CD14-positive monocyte (primary cell): ENCODE measurements around the gene DNM2. TPM values are rescaled to one million over a fixed set of nuclear protein-coding genes. Genes with fewer than 3 reads are reported as not detected.
A peak's percentile ranks its signal among the peaks of the same experiment; 100 is the strongest.
"Not testable (repeated sequence)": the region's sequence is repeated elsewhere in the genome, so short reads cannot be mapped to it uniquely, and the experiment has no call there.

Experiments used
- DNase-seq, 3 donors: peaks; one replicate each; pipeline ENCODE4 v3.0.0-alpha.2; 2011 to 2022
- H2AFZ ChIP-seq: 2 replicates; pipeline ENCODE4 v1.6.0; 2012; ENCODE audit warnings: mild to moderate bottlenecking, low read depth, low read length, inconsistent platforms; ENCODE audit not compliant: insufficient read depth, poor library complexity, severe bottlenecking
- H3K27ac ChIP-seq, 2 donors: 1 replicate in 1 of 2; 2 replicates in 1 of 2; pipeline ENCODE4 v1.5.1; 2012 to 2013; ENCODE audit warnings: low read length in 2 of 2, control low read depth in 1 of 2, inconsistent platforms in 1 of 2, low read depth in 1 of 2, mild to moderate bottlenecking in 1 of 2
- H3K27me3 ChIP-seq, 2 donors: one replicate each; pipeline versions ENCODE4 v1.6.0 to v1.6.1; 2011 to 2013; ENCODE audit warnings: low read length in 2 of 2; ENCODE audit not compliant: control insufficient read depth in 2 of 2, insufficient read depth in 2 of 2
- H3K36me3 ChIP-seq, 2 donors: replicated peaks in 1 of 2; 1 replicate in 1 of 2; 2 replicates in 1 of 2; pipeline versions ENCODE4 v1.5.1 to v1.6.1; 2012 to 2013; ENCODE audit warnings: low read length in 2 of 2, control low read depth in 1 of 2, inconsistent platforms in 1 of 2, mild to moderate bottlenecking in 1 of 2; ENCODE audit not compliant: insufficient read depth in 2 of 2, control insufficient read depth in 1 of 2
- H3K4me1 ChIP-seq, 2 donors: 1 replicate in 1 of 2; 2 replicates in 1 of 2; pipeline versions ENCODE4 v1.5.1 to v1.6.1; 2012 to 2013; ENCODE audit warnings: low read length in 2 of 2, control low read depth in 1 of 2, inconsistent platforms in 1 of 2, mild to moderate bottlenecking in 1 of 2, moderate library complexity in 1 of 2; ENCODE audit not compliant: insufficient read depth in 2 of 2, control insufficient read depth in 1 of 2
- H3K4me2 ChIP-seq: replicated peaks from 2 replicates; pipeline ENCODE3; 2012; ENCODE audit warnings: low read length, moderate library complexity, mild to moderate bottlenecking; ENCODE audit not compliant: poor library complexity, severe bottlenecking; ENCODE audit errors: extremely low read depth
- H3K4me3 ChIP-seq, 3 experiments: fragments of 200-600 bp in 1 of 3; sonication (generic) in 1 of 3; replicated peaks in 1 of 3; 1 replicate in 2 of 3; 2 replicates in 1 of 3; pipeline ENCODE4 v1.5.1; 2011 to 2013; ENCODE audit warnings: low read length in 3 of 3, mild to moderate bottlenecking in 3 of 3, control low read depth in 2 of 3, low read depth in 2 of 3, inconsistent platforms in 1 of 3, moderate library complexity in 1 of 3
- H3K79me2 ChIP-seq: 2 replicates; pipeline ENCODE4 v1.6.0; 2012; ENCODE audit warnings: mild to moderate bottlenecking, control low read depth, inconsistent platforms, low read length, moderate library complexity; ENCODE audit not compliant: insufficient read depth
- H3K9ac ChIP-seq: 2 replicates; pipeline ENCODE4 v1.6.0; 2017; ENCODE audit warnings: low read length, mild to moderate bottlenecking; ENCODE audit not compliant: insufficient read depth, poor library complexity, severe bottlenecking
- H3K9me3 ChIP-seq, 2 donors: replicated peaks in 1 of 2; 1 replicate in 1 of 2; 2 replicates in 1 of 2; pipeline versions ENCODE4 v1.5.1 to v1.6.1; 2012 to 2013; ENCODE audit warnings: low read length in 2 of 2, control low read depth in 1 of 2; ENCODE audit not compliant: control insufficient read depth in 1 of 2, insufficient read depth in 1 of 2
- H4K20me1 ChIP-seq: 2 replicates; pipeline ENCODE4 v1.6.0; 2012; ENCODE audit warnings: mild to moderate bottlenecking, low read length, control low read depth, moderate library complexity; ENCODE audit not compliant: insufficient read depth
- H3K27ac Mint-ChIP-seq, 7 donors: one replicate each; pipeline ENCODE4 v1.8.0; 2020; ENCODE audit warnings: mild to moderate bottlenecking in 7 of 7, mixed read lengths in 7 of 7, moderate library complexity in 6 of 7, inconsistent platforms in 2 of 7
- H3K27me3 Mint-ChIP-seq, 3 donors: one replicate each; pipeline ENCODE4 v1.8.0; 2021 to 2022; ENCODE audit warnings: low read depth in 3 of 3, mild to moderate bottlenecking in 3 of 3, mixed read lengths in 3 of 3, moderate library complexity in 3 of 3, inconsistent platforms in 1 of 3
- H3K36me3 Mint-ChIP-seq, 2 donors: one replicate each; pipeline ENCODE4 v1.8.0; 2020; ENCODE audit warnings: mixed read lengths in 2 of 2, inconsistent platforms in 1 of 2, mild to moderate bottlenecking in 1 of 2
- H3K4me1 Mint-ChIP-seq: one replicate; pipeline ENCODE4 v1.8.0; 2020; ENCODE audit warnings: mild to moderate bottlenecking, mixed read lengths
- H3K4me3 Mint-ChIP-seq, 2 donors: one replicate each; pipeline ENCODE4 v1.8.0; 2020; ENCODE audit warnings: mild to moderate bottlenecking in 2 of 2, mixed read lengths in 2 of 2, moderate library complexity in 1 of 2
- H3K9me3 Mint-ChIP-seq, 7 donors: one replicate each; pipeline ENCODE4 v1.8.0; 2020 to 2022; ENCODE audit warnings: mixed read lengths in 7 of 7, mild to moderate bottlenecking in 6 of 7, moderate library complexity in 6 of 7, inconsistent platforms in 2 of 7
- CTCF ChIP-seq: fragments of 200-600 bp; IDR thresholded peaks from one replicate; pipeline ENCODE4 v1.8.0; 2022; ENCODE audit warnings: antibody characterized with exemption, mild to moderate bottlenecking
- WGBS: methylation state at CpG from one replicate; pipeline ENCODE4 v1.1.5; 2013; ENCODE audit warnings: missing lambda C conversion rate; ENCODE audit not compliant: insufficient coverage; 5-methylcytosine and 5-hydroxymethylcytosine counted together
- intact Hi-C, 2 donors: fragments of 100-400 bp; cut with micrococcal nuclease; formaldehyde crosslinking; loops; one replicate each; pipeline versions ENCODE4 v1.15.0 to v1.15.1; 2023
- polyA plus RNA-seq, 3 donors: library from polyadenylated mRNA; depleted of rRNA in 1 of 3; unstranded in 2 of 3; stranded (reverse) in 1 of 3; fragments of 300-500 nt in 2 of 3; fragments of >200 nt in 1 of 3; fragmentation: Illumina TruSeq in 2 of 3; gene quantifications; 1 replicate in 2 of 3; 2 replicates in 1 of 3; pipeline ENCODE4 v1.2.3, GENCODE V29; 2012 to 2021

The DNM2 gene
- polyA plus RNA-seq, 3 donors, result 53.0 to 186 (median 69.5) TPM

DNA sequence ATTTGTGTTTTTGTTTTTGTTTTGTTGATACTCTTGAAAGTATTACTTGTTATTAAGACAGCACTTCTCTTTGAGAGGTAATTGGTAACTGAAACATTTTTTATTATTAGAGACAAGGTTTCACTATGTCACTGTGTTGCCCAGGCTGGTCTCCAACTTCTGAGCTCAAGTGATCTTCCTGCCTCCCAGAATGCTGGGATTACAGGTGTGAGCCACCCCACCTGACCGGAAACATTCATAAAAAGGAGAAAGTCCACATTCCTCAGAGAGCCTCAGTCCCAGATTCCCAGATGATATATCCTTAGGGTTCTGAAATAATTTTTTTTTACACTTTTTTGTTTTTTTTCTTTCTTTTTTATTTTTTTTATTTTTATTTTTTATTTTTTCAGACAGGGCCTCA is 156.1 kb downstream of the DNM2 start:
- no peak for TF ChIP-seq CTCF
- no peaks in the 10 kb centered on the region for H3K9me3 ChIP-seq
- intact Hi-C loops, result loop anchor here (5.0 to 10.0 kb wide), 2 partner anchors 37 to 51 kb away; partner anchors contain the start of genes TIMM29 (in 1 of the 2), TMED1 (in 1 of the 2) and YIPF2 (in 1 of the 2)
- H3K4me2 ChIP-seq, result no peak overlapping the region
- Mint-ChIP-seq H3K27ac (no peak overlapping the region), H3K4me3 (no peak overlapping the region), H3K27me3 (peaks cover 7 to 8% (median 7%) of the 10 kb centered on the region in 3 donors), H3K9me3 (peaks cover 0 to 2% (median 0%) of the 10 kb centered on the region in 7 donors), H3K4me1 (peaks cover 45% of the 10 kb centered on the region), H3K36me3 (peaks cover 15 to 20% of the 10 kb centered on the region in 2 donors)
- H3K4me3 ChIP-seq, result no peak overlapping the region
- peaks cover 46% of the 10 kb centered on the region for H3K79me2 ChIP-seq
- whole genome bisulfite sequencing, result no CpG with 5 or more reads among the region's 1 CpG
- peaks cover 0 to 8% of the 10 kb centered on the region in 2 donors for H3K27me3 ChIP-seq
- H4K20me1 ChIP-seq, result peaks cover 36% of the 10 kb centered on the region
- no peak overlapping the region for H2AFZ ChIP-seq
- no peak overlapping the region for H3K27ac ChIP-seq
- H3K36me3 ChIP-seq, result peaks cover 10% of the 10 kb centered on the region in 2 donors
- H3K9ac ChIP-seq, result no peak overlapping the region
- H3K4me1 ChIP-seq, result peaks cover 33 to 50% of the 10 kb centered on the region in 2 donors
- no peak for DNase-seq

DNA sequence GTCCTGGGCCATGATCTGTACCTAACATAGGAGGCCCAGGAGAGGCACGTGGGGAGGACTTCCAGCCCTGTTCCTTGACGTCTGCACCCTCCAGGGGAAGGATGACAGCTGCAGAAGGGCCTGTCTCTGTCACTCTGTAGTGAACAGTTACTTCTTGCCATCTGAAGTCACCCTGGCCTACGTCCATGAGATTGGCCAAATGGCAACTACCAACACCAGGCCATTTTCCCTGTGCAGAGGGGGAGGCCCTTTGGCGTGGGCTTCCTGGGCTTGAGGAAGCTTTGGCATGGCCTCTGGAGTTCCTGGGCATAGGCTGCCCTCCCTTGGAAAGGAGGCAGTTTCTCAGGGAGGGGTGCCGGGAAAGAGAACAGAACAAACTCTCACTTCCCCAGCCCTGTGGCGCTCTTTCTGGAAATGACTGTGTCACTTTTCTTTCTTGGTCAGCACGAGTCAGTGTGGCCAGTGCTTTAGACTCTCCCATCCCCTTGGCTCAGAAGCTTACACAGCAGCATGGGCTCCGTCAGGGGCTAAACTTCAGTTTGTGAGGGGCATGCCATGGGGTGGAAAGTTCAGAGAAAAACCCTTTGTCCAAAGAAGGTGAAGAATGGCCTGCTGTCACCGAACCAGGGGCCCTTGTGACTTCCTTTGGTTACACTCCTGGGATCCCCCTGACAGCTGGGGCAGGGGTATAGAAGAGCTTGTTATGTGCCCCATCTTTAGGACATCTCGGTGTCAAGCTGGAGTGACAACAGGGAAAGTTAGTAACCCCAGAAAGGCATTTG is 158.8 kb downstream of the DNM2 start:
- Histone ChIP-seq H2AFZ (peak overlapping the region; percentile 57), H3K79me2 (peaks cover 70% of the 10 kb centered on the region), H3K4me2 (peak overlapping the region; percentile 50), H3K27me3 (peaks cover 0 to 8% of the 10 kb centered on the region in 2 donors), H3K27ac (peak overlapping the region; percentile 46 to 75), H3K4me1 (peaks cover 25 to 34% of the 10 kb centered on the region in 2 donors), H4K20me1 (peaks cover 55% of the 10 kb centered on the region), H3K9me3 (no peaks in the 10 kb centered on the region), H3K9ac (no peak overlapping the region), H3K4me3 (peak overlapping the region in 1 of 3 experiments; percentile 33), H3K36me3 (no peaks in the 10 kb centered on the region)
- WGBS, result 23% methylated on average over 5 of the region's 10 CpGs
- Mint-ChIP-seq H3K27ac (peak overlapping the region; percentile 76 to 90 (median 84)), H3K4me1 (peaks cover 42% of the 10 kb centered on the region), H3K27me3 (peaks cover 6 to 8% (median 7%) of the 10 kb centered on the region in 3 donors), H3K9me3 (peaks cover 0 to 2% (median 0%) of the 10 kb centered on the region in 7 donors), H3K4me3 (peak overlapping the region; percentile 55 to 57), H3K36me3 (peaks cover 11 to 17% of the 10 kb centered on the region in 2 donors)
- no peak for TF ChIP-seq CTCF
- peak in 2 of 3 donors; percentile 41 to 42 for DNase-seq
- intact Hi-C loops, result loop anchor here in 1 of 2 donors (10.0 kb wide), 1 partner anchor 48 kb away; the partner anchor contains the start of genes TIMM29 and YIPF2

GRCh38 chr19:10877608-10878007 is 159.7 kb downstream of the DNM2 start:
- H3K4me2 ChIP-seq, H2AFZ ChIP-seq, H3K9ac ChIP-seq: not testable (repeated sequence)

More at GRCh38 chr19:10877608-10878007, 159.7 kb downstream of the DNM2 start:
- peaks cover 20 to 25% of the 10 kb centered on the region in 2 donors for H3K4me1 ChIP-seq
- H3K79me2 ChIP-seq, result peaks cover 70% of the 10 kb centered on the region
- peaks cover 57% of the 10 kb centered on the region for H4K20me1 ChIP-seq
- WGBS, result 95% methylated on average over 3 of the region's 9 CpGs
- peaks cover 14 to 18% of the 10 kb centered on the region in 2 donors for H3K36me3 Mint-ChIP-seq
- not testable (repeated sequence) for H3K4me3 ChIP-seq, H3K27me3 Mint-ChIP-seq, H3K27me3 ChIP-seq, H3K27ac ChIP-seq, H3K9me3 ChIP-seq, H3K36me3 ChIP-seq, H3K9me3 Mint-ChIP-seq, DNase-seq, H3K4me3 Mint-ChIP-seq
- H3K27ac Mint-ChIP-seq, result peak overlapping the region in 3 of 7 donors; percentile 50 to 85 (median 54)
- H3K4me1 Mint-ChIP-seq, result peaks cover 36% of the 10 kb centered on the region
- intact Hi-C loops, result loop anchor here in 1 of 2 donors (10.0 kb wide), 1 partner anchor 47 kb away; the partner anchor contains the start of genes TIMM29 and YIPF2
